Endothelial cell of umbilical vein (primary cell): ENCODE results near the gene PLXDC1.

ENCODE experiments used
- EZH2 ChIP-seq: IDR thresholded peaks from 2 replicates; pipeline ENCODE4 v1.6.1; 2012; ENCODE audit warnings: borderline replicate concordance, low read depth, mild to moderate bottlenecking, moderate library complexity, low read length, inconsistent platforms; ENCODE audit not compliant: severe bottlenecking
- FOS ChIP-seq: IDR thresholded peaks from 2 replicates; pipeline ENCODE4 v1.6.1; 2011; ENCODE audit warnings: mild to moderate bottlenecking, low read length, moderate library complexity, borderline replicate concordance; ENCODE audit not compliant: insufficient read depth
- JUN ChIP-seq: IDR thresholded peaks from 2 replicates; pipeline ENCODE4 v1.6.1; 2011; ENCODE audit warnings: borderline replicate concordance, low read depth; ENCODE audit not compliant: insufficient read length, insufficient read depth
- MYC ChIP-seq: IDR thresholded peaks from one replicate; pipeline ENCODE4 v1.6.1; 2011; ENCODE audit warnings: mild to moderate bottlenecking, low read depth, low read length
- POLR2A ChIP-seq: IDR thresholded peaks from 2 replicates; pipeline ENCODE4 v1.6.1; 2012; ENCODE audit warnings: low read depth, mild to moderate bottlenecking, control low read depth, low read length
- POLR2AphosphoS5 ChIP-seq: IDR thresholded peaks from 2 replicates; pipeline ENCODE4 v1.6.1; 2012; ENCODE audit warnings: low read depth, mild to moderate bottlenecking, control low read depth, low read length, moderate library complexity; ENCODE audit not compliant: insufficient read depth
- TF ChIP-seq, protein P1 (sequence below), 2 donors: IDR thresholded peaks; 1 replicate in 1 of 2; 2 replicates in 1 of 2; pipeline ENCODE4 v1.5.1; 2011; ENCODE audit warnings: low read length in 2 of 2, mild to moderate bottlenecking in 2 of 2, moderate library complexity in 2 of 2, control low read depth in 1 of 2, inconsistent platforms in 1 of 2, low read depth in 1 of 2; ENCODE audit not compliant: insufficient read depth in 1 of 2; ENCODE audit errors: extremely low read depth in 1 of 2
- TF ChIP-seq, protein P2 (sequence below): IDR thresholded peaks from 2 replicates; pipeline ENCODE4 v1.6.1; 2011; ENCODE audit not compliant: insufficient read depth, insufficient read length

DNA sequence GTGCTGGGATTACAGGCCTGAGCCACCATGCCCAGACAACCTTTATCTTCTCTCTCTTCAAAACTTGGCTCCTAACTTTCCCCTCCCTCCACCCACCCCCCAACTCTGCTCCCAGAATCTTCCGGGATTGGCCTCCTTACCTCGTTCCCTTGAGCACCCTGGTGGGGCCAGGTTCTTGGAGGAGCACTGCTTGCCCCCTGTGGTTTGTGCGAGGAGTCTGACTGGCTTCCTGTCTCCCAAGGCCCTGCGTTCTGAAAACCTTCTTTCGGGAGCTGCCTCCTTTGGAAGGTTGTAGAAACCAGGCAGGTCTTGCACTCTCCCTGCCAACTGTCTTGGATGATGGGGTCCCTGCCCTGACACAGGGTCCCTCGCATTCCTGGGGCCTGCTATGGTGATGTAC is 19.8 kb downstream of the PLXDC1 start:
- TF ChIP-seq, protein P1, sequence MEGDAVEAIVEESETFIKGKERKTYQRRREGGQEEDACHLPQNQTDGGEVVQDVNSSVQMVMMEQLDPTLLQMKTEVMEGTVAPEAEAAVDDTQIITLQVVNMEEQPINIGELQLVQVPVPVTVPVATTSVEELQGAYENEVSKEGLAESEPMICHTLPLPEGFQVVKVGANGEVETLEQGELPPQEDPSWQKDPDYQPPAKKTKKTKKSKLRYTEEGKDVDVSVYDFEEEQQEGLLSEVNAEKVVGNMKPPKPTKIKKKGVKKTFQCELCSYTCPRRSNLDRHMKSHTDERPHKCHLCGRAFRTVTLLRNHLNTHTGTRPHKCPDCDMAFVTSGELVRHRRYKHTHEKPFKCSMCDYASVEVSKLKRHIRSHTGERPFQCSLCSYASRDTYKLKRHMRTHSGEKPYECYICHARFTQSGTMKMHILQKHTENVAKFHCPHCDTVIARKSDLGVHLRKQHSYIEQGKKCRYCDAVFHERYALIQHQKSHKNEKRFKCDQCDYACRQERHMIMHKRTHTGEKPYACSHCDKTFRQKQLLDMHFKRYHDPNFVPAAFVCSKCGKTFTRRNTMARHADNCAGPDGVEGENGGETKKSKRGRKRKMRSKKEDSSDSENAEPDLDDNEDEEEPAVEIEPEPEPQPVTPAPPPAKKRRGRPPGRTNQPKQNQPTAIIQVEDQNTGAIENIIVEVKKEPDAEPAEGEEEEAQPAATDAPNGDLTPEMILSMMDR (IDR thresholded peaks at IDR 0.05; ENCODE audit: extremely low read depth in 1 of 2, insufficient read depth in 1 of 2, low read depth in 1 of 2, low read length in 2 of 2): no peak
- TF ChIP-seq POLR2A: no peak
- TF ChIP-seq POLR2AphosphoS5: no peak
- no peak for TF ChIP-seq JUN
- no peak for TF ChIP-seq EZH2
- no peak for TF ChIP-seq MYC
- TF ChIP-seq, protein P2, sequence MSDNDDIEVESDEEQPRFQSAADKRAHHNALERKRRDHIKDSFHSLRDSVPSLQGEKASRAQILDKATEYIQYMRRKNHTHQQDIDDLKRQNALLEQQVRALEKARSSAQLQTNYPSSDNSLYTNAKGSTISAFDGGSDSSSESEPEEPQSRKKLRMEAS: no peak
- no peak for TF ChIP-seq FOS
